Epidermal melanocyte (primary cell): ENCODE measurements around the gene PGAP6.
"Not testable (repeated sequence)": the region's sequence is repeated elsewhere in the genome, so short reads cannot be mapped to it uniquely, and the experiment has no call there.

Experiments
- DNase-seq: peaks from one replicate; pipeline ENCODE4 v3.0.0; 2011; ENCODE audit warnings: low spot score; ENCODE audit not compliant: insufficient read length

Gene PGAP6

DNA sequence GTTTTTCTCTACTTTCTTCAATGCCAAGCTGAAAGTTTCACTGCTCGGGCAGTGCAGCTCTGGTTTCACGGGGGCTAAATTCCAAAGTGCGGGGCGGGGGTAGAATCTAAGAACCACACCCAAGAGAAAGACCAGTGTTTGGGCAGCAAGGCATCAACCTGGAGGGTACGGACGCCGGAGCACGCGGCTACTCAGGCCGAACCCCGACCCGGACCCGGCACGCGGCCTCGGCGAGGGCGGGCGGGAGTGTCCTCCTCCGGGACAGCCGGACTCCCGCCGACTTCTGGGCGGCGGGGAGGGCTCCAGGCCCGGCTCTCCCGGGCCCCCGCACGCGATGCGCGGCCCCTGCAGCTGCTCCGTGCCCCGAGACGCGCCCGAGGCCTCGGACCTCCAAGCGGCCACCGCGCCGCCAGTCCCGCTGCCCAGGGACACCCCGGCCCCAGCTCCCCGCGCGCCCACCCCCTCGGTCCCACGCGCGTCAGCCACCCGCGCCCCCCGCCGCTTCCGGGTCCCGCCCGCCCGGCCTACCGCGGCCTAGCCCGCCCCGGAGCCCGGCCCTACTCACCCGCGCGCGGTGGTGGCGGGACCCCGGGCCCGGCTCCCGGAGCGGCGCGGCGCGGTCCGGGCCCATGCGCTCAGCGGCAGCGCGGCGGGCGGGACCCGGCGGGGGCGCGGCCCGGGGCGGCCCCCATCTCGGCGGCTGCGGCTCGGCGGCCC is 29.8 kb downstream of the PGAP6 start:
- DNase-seq = no peak

DNA sequence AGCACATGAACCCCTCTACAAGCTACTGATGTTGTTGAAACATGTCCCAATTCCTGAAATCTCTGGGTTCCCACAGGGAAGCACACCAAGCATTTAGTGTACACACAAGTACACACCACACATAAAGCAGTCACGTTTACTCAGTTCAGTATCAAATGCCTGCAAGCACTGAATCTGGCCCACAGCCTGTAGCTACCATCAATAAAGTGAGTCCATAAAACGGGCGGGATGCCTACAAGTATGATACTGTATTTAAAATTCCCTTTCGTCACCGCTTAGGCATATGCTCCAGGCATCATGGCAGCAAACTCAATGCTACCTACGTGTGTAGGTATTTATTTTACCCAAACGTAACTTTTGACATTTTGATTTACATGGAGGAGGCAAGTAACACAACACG is 31.6 kb downstream of the PGAP6 start:
- DNase-seq = no peak

DNA sequence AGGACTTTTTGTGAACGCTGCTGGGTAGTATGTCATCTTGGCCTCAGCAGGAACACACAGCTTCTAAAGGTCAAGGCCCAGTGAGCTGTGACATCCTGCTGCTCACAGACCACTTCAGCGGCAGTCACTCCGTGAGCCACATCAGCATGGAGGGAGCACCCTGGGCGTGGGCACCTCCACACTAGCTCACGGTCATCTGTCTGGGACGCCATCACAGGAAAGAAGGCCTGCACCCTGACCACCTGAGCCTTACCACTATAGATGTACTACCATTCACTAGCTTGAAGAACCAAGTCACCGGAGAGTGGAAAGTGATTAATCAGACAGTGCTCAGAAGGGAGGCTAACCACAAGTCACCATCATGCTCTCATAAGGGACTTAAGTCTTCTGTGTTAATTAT is 32.6 kb downstream of the PGAP6 start:
- DNase-seq = no peak

DNA sequence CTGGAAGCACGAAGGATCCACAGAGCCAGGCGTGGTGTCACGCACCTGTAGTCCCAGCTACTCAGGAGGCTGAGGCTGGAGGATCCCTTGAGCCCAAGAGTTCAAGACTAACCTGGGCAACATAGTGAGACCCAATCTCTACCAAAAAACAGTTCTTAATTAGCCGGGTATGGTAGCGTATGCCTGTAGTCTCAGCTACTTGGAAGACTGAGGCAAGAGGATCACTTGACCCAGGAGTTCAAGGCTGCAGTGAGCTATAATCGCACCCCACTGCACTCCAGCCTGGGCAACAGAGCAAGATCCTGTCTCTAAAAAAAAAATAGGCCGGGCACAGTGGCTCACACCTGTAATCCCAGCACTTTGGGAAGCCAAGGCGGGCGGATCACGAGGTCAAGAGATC is 33.3 kb downstream of the PGAP6 start:
- DNase-seq = not testable (repeated sequence)

DNA sequence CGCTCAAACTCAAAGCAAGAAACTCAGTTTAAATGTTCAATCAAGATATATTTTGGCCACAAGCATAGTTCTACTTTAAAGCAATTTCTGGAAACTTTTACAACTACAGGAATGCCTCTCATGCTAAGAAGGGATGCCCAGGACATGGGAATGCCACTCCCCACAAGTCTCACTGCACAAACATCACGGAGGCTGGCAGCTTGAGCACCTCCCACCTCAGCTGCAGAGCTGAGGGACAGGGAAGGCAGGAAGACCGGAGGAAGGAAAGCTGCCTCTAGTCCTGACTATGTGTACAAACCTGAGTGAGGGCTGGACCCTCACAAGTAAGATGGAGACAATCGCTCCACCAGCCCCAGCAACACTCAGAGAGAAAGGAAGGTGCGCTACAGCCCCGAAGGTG is 34.6 kb downstream of the PGAP6 start:
- no peak for DNase-seq

DNA sequence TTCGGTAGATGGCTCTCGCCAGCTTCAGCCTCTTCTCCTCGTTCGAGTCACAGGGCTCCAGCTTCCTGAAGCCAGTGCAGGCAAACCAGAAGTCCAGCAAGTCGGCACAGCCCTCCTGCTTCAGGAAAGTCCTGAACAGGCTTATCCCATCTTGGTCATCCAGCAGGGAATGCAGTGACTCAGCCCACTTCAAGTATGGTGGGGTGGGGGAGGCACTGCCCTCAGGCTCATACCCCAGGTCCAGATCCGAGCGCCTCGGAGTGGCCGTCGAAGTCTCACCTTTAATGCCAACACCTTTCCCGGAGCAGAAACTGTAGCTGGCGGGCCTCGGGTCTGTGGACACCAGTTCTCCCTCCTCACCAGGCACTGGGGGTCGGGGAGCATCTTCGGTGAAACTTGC is 35.2 kb downstream of the PGAP6 start:
- DNase-seq = no peak

DNA sequence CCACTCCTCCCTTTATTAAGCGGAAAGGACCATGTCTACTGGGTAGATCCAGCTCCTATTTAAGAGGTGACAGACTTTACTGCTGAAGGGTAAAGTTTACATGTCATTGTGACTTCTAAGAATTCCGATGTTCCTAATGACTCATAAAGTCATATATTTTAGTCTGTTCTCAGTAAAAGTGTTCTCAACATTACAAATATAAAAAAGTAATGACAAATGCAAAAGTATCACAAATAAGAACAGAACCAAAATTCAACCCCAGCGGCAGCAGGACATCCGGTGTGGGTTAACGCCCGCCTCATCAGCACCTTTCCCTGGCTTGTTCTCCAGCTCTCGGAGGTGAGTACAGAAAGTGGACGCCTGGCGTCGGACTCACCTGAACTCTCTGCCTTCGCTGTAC is 36.0 kb downstream of the PGAP6 start:
- no peak for DNase-seq

DNA sequence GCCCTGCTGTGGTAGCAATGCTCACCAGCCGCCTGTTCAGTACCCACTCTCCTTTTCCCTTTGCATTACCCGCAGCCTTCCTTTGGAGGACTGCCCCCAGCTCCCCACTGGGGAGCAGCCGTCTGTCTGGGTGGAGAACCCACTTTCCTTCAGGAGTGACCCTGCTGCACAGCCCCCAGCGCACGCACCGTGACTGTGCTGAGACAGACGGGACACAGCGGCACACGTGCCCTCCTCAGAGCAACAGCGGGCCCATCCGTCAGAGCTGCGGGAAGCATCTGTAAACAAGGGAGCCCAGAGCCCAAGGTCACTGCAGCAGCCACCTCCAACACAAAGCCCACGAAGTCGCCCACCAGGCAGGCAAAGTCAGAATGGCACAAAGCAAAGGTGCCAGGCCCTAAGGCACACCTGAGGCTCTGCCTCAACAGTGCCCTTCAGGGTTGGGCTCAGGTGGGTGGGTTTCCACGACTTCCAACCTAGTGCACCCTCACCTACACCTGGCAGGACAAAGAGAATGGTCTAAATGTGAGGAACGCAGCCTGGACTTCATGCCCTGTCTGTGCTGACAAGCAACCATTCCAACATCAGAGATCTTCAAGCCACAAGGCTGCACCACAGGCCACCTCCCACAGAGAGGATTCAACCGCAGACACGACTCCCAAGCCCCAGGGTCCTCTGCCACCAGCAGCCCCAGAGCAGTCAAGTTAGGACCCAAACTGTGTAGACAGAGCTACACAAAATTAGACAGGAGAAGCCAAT is 39.1 kb downstream of the PGAP6 start:
- no peak for DNase-seq

DNA sequence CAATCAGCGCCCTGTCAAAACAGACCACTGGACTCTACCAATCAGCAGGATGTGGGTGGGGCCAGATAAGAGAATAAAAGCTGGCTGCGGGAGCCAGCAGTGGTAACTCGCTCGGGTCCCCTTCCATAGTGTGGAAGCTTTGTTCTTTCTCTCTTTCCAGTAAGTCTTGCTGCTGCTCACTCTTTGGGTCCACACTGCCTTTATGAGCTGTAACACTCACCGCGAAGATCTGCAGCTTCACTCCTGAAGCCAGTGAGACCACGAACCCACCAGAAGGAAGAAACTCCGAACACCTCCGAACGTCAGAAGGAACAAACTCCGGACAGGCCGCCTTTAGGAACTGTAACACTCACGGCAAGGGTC is 39.8 kb downstream of the PGAP6 start:
- not testable (repeated sequence) for DNase-seq

DNA sequence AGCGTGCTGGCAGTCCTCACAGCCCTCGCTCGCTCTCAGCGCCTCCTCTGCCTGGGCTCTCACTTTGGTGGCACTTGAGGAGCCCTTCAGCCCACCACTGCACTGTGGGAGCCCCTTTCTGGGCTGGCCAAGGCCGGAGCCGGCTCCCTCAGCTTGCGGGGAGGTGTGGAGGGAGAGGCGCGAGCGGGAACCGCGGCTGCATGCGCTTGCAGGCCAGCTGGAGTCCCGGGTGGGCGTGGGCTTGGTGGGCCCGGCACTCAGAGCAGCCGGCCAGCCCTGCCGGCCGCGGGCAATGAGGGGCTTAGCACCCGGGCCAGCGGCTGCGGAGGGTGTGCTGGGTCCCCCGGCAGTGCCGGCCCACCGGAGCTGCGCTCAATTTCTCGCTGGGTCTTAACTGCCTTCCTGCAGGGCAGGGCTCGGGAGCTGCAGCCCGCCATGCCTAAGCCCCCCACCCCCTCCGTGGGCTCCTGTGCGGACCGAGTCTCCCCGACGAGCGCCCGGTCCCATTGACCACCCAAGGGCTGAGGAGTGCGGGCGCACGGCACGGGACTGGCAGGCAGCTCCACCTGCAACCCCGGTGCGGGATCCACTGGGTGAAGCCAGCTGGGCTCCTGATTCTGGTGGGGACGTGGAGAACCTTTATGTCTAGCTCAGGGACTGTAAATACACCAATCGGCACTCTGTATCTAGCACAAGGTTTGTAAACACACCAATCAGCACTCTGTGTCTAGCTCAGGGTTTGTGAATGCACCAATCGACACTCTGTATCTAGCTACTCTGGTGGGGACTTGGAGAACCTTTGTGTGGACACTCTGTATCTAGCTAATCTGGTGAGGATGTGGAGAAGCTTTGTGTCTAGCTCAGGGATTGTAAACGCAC is 40.4 kb downstream of the PGAP6 start:
- not testable (repeated sequence) for DNase-seq

DNA sequence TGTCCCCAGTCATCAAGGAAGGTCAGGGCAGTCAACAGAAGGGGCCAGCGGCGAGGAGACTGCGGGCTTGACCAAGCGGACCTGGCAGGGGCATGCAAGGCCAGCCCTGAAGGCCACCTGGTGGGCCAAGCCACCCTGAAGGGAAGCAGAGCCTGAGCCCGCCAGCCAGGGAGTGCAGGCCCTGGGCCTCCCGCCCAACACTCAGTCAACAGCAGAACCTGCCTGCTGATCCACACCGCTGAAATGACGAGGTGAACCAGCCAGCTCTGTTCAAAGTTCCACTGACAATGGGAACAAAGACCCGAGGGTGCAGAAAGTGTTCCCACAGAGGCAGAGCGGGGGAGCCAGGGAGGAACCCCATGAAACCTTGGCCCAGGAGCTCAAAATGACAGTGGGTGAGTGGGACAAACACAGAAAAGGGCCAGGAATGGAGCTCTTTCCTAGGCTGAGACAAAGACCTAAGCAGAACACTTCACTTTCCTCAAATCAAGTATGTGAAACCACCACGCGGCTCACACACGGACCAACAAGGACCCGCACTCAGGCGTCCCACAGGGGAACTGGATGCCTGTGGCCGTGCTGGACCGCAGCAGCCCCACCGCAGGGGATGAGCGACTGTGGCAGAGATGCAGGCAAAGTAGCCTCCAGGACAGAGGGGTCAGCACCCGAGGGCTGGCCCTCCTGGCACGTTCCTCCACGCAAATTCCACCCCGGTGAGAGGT is 41.2 kb downstream of the PGAP6 start:
- DNase-seq = no peak

DNA sequence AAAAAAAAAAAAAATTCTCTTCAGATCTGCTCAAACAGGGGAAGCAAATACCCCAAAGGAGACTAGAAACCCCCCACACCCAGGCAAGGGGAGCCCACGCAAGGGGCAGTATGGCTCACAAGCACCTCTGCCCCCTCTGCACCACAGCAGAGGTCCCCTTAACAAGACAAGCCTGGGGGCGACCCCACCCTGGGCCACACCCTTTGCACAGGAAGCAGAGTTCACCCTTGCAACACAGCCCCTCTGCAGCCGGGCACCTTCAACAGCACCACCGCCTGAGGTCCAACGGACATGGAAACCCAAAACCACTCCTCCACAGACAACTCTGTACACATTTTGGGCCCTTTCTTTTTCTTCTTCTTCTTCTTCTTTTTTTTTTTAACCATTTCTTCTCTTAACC is 42.1 kb downstream of the PGAP6 start:
- DNase-seq = no peak

DNA sequence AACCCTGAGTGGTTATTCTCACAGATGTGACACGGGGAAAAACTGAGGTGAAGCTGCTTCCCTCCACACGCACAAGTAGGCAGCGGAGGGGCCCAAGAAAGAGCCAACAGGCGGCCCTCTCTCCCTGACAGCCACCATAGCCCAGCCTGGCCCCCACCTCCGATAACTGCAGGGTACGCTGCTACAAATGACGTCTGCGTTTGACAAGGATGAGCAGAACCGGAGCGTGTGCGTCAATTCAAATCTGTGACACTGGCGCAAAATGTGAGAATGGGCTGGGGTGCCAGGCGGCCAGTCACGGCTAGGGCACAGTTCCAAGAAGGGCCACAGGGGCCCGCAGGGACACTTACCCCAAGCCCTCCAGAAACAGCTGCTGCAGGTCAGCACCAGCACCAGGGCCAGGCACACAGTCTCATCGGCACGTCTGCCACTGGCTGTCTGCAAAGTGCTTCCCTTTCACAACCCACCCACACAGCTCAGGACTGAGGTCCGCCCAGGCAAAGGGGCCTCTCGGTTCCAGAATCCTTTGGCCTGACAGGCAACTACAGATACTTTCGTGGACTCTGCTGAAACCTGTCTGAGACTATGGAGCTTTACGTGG is 43.7 kb downstream of the PGAP6 start:
- no peak for DNase-seq

DNA sequence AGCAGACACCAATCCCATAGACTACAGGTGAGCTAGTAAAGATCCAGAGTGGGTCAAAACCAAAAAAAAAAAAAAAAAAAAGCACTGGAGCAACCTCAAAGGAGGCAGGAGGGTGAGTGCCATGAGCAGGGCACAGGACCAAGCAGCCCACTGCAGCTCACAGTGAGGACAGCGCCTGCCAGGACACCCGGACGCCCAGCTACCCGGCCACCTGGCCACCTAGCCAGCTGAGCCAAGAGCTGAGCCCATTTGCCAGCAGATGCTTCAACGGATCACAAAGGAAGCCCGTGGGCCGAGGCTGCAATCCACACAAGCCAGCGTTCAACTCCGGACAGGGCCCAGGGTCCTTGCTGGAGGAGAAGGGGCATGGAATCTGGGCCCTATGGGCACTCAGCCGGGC is 44.3 kb downstream of the PGAP6 start:
- no peak for DNase-seq

DNA sequence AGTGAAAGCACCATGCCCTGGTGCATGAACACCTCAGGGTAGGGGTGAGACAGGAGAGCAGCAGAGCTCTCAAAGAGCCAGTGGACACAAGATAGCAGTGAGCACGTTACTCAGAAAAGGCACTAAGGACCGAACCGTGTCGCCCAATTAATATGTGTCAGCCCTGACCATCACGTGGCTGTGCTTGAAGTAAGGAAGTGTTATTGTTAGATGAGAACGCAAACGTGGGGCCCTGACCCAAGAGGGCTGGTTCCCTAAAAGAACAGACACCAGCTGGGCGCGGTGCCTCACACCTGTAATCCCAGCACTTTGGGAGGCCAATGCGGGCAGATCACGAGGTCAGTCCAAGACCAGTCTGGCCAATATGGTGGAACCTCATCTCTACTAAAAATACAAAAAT is 45.5 kb downstream of the PGAP6 start:
- DNase-seq = no peak

DNA sequence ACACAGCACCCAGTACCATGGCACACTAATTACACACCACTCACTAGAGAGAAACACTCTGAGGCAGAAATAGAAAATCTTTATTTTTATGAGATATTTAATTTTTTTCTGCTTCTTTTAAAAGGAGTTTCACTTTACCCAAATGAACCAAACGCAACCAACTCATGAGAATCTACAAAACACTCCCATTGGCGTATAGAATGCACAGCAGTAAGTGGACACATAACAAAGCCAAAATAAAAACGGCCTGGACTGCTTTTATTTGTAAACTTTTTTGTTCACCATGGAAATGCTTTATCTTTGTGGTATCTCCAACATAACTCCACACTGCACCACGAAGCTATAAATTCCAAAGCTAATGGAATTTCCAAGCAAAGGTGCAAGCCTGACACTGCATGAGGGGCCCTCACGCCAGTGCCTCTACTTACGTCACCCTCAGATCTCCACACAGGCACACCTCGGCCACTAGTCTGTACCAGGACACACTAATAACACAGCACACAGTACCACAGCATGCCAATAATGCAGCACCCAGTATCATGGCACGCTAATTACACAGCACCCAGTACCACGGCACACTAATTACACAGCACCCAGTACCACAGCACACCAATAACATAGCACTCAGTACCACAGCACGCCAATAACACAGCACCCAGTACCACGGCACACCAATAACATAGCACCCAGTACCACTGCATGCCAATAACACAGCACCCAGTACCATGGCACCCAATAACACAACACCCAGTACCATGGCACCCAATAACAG is 46.7 kb downstream of the PGAP6 start:
- DNase-seq = not testable (repeated sequence)

DNA sequence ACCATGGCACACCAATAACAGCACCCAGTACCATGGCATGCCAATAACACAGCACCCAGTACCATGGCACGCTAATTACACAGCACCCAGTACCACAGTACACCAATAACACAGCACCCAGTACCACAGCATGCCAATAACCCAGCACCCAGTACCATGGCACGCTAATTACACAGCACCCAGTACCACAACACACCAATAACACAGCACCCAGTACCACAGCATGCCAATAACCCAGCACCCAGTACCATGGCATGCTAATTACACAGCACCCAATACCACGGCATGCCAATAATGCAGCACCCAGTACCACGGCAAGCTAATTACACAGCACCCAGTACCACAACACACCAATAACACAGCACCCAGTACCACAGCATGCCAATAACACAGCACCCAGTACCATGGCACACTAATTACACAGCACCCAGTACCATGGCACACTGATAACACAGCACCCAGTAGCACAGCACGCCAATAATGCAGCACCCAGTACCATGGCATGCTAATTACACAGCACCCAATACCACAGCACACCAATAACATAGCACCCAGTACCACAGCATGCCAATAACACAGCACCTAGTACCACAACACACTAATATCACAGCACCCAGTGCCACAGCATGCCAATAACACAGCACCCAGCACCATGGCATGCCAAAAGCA is 47.5 kb downstream of the PGAP6 start:
- not testable (repeated sequence) for DNase-seq

DNA sequence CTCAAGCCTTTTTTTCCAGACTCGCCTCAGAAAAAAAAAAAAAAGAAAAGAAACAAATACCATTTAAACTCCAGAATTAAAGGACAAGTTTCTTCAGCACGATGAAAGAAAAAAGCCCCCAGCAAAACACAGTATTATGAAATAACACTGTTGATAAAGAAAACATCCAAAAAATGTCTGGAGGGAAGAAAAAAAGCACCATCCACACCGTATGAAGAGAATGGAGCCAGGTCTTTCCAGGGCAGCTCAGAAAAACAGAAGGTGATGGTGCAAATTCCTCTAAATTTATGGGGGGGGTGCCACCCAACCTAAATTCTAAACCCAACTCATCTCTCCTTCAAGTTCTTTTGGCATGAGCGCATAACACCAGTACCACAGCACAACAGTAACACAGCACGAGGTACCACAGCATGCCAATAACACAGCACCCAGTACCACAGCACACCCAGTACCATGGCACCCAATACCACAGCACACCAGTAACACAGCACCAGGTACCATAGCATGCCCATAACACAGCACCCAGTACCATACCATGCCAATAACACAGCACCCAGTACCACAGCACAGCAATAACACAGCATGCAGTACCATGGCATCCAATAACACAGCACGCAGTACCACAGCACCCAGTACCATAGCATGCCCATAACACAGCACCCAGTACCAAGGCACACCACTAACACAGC is 48.2 kb downstream of the PGAP6 start:
- no peak for DNase-seq

DNA sequence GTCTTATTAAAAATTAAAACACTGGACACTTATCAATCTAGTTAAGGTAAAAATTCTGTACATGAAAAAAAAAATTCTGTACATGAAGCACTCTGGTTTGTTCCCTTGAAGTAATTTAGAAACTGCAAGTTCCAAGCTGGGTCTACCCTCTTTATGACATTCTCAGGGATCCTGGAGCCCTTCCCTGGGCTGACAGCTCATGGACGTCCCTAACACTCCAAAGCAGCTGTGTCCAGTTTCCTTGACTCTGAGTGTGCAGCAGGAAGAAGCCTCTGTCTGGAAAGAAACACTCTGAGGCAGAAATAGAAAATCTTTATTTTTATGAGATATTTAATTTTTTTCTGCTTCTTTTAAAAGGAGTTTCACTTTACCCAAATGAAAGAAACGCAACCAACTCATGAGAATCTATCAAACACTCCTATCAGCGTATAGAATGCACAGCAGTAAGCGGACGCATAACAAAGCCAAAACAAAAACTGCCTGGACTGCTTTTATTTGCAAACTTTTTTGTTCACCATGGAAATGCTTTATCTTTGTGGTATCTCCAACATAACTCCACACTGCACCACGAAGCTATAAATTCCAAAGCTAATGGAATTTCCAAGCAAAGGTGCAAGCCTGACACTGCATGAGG is 50.5 kb downstream of the PGAP6 start:
- peak; percentile 70 for DNase-seq
